GM23338 (cell line): ENCODE results near the gene BCL2. TPM values are rescaled to one million over a fixed set of nuclear protein-coding genes. Genes with fewer than 3 reads are reported as not detected.

Source experiments
- ATAC-seq: fragments of 200-7000 bp; cut with Tn5 transposase; 3 replicates; pipeline ENCODE4 v1.9.1; 2020
- DNase-seq: peaks from one replicate; pipeline ENCODE4 v3.0.0-alpha.2; 2015; ENCODE audit warnings: low spot score
- H2AFZ ChIP-seq: fragments of 200-600 bp; sonication (generic); 2 replicates; pipeline ENCODE4 v1.8.0; 2016; ENCODE audit warnings: antibody characterized with exemption, mild to moderate bottlenecking, moderate library complexity
- H3F3A ChIP-seq: fragments of 200-600 bp; sonication (generic); replicated peaks from 2 replicates; pipeline ENCODE4 v1.8.0; 2017; ENCODE audit warnings: antibody characterized with exemption, mixed run types, low read depth
- H3K27ac ChIP-seq: fragments of 200-600 bp; sonication (generic); 2 replicates; pipeline ENCODE4 v1.6.1; 2016; ENCODE audit warnings: low read depth
- H3K27me3 ChIP-seq: fragments of 200-600 bp; sonication (generic); 2 replicates; pipeline ENCODE4 v1.8.0; 2016; ENCODE audit warnings: mild to moderate bottlenecking, mixed run types, moderate library complexity; ENCODE audit not compliant: insufficient read depth
- H3K36me3 ChIP-seq: fragments of 200-600 bp; sonication (generic); 2 replicates; pipeline ENCODE4 v1.8.0; 2016; ENCODE audit warnings: mild to moderate bottlenecking; ENCODE audit not compliant: insufficient read depth
- H3K4me1 ChIP-seq: fragments of 200-600 bp; sonication (generic); 2 replicates; pipeline ENCODE4 v1.8.0; 2016; ENCODE audit warnings: mild to moderate bottlenecking, moderate library complexity; ENCODE audit not compliant: insufficient read depth
- H3K4me2 ChIP-seq: fragments of 200-600 bp; sonication (generic); 2 replicates; pipeline ENCODE4 v1.7.1; 2017; ENCODE audit warnings: mixed run types
- H3K4me3 ChIP-seq: fragments of 200-600 bp; sonication (generic); 2 replicates; pipeline ENCODE4 v1.6.1; 2016; ENCODE audit warnings: mixed run types
- H3K79me2 ChIP-seq: fragments of 200-600 bp; sonication (generic); replicated peaks from 2 replicates; pipeline ENCODE4 v1.8.0; 2017; ENCODE audit warnings: mild to moderate bottlenecking; ENCODE audit not compliant: insufficient read depth
- H3K9me2 ChIP-seq: fragments of 200-600 bp; sonication (generic); 2 replicates; pipeline ENCODE4 v1.8.0; 2017; ENCODE audit not compliant: insufficient read depth
- H4K20me1 ChIP-seq: fragments of 200-600 bp; sonication (generic); replicated peaks from 2 replicates; pipeline ENCODE4 v1.8.0; 2017; ENCODE audit warnings: mild to moderate bottlenecking; ENCODE audit not compliant: insufficient read depth
- H3K27ac Mint-ChIP-seq: 2 replicates; pipeline ENCODE4 v1.8.0; 2020; ENCODE audit warnings: inconsistent platforms, mild to moderate bottlenecking, moderate library complexity, mixed read lengths
- H3K27me3 Mint-ChIP-seq: 3 replicates; pipeline ENCODE4 v1.8.0; 2022; ENCODE audit warnings: low read depth, mild to moderate bottlenecking, moderate library complexity, mixed read lengths, inconsistent platforms; ENCODE audit not compliant: insufficient read depth, poor library complexity
- H3K36me3 Mint-ChIP-seq: 3 replicates; pipeline ENCODE4 v1.8.0; 2021; ENCODE audit warnings: low read depth, mild to moderate bottlenecking, inconsistent platforms, moderate library complexity, mixed read lengths
- H3K4me1 Mint-ChIP-seq: 3 replicates; pipeline ENCODE4 v1.8.0; 2020; ENCODE audit warnings: mild to moderate bottlenecking, inconsistent platforms, mixed read lengths
- H3K4me3 Mint-ChIP-seq: 3 replicates; pipeline ENCODE4 v1.8.0; 2021; ENCODE audit warnings: moderate library complexity, mild to moderate bottlenecking, inconsistent platforms, mixed read lengths
- H3K9me3 Mint-ChIP-seq: 3 replicates; pipeline ENCODE4 v1.8.0; 2020; ENCODE audit warnings: moderate library complexity, mild to moderate bottlenecking, inconsistent platforms, mixed read lengths
- CREB1 ChIP-seq: fragments of 250-450 bp; sonication (Bioruptor Pico); IDR thresholded peaks from 2 replicates; pipeline ENCODE4 v1.5.0; 2020; ENCODE audit warnings: low read depth, mild to moderate bottlenecking, moderate library complexity
- EZH2 ChIP-seq: fragments of 200-600 bp; sonication (generic); IDR thresholded peaks from one replicate; pipeline ENCODE4 v1.8.0; 2017; ENCODE audit warnings: antibody characterized with exemption, mild to moderate bottlenecking, low read depth; ENCODE audit not compliant: unreplicated experiment
- JUNB ChIP-seq: IDR thresholded peaks from one replicate; pipeline ENCODE4 v1.6.1; 2016; ENCODE audit warnings: antibody characterized with exemption; ENCODE audit not compliant: unreplicated experiment
- NANOG ChIP-seq: IDR thresholded peaks from 2 replicates; pipeline ENCODE4 v1.6.1; 2016; ENCODE audit warnings: antibody characterized with exemption, borderline replicate concordance
- POLR2AphosphoS5 ChIP-seq: IDR thresholded peaks from 2 replicates; pipeline ENCODE4 v1.6.1; 2016; ENCODE audit warnings: antibody characterized with exemption, low read depth
- STAT1 ChIP-seq: IDR thresholded peaks from one replicate; pipeline ENCODE4 v1.6.1; 2016; ENCODE audit warnings: antibody characterized with exemption; ENCODE audit not compliant: unreplicated experiment
- ZNF331 ChIP-seq: fragments of 250-450 bp; sonication (Bioruptor Pico); IDR thresholded peaks from 2 replicates; pipeline ENCODE4 v1.5.0; 2020; ENCODE audit warnings: low read depth, mild to moderate bottlenecking, moderate library complexity
- long read RNA-seq: library from polyadenylated mRNA; unstranded; transcript quantifications from one replicate; pipeline ENCODE4 v2.0.0, GENCODE V29; 2020; ENCODE audit not compliant: unreplicated experiment
- polyA plus RNA-seq: library from polyadenylated mRNA; unstranded; fragments of >200 nt; fragmentation: Nextera tagmentation; extraction: Ambion mirVana; gene quantifications from 2 replicates; pipeline ENCODE4 v1.2.1, GENCODE V29; 2016
- total RNA-seq: library from RNA; depleted of rRNA; stranded (reverse); fragments of >200 nt; shearing (Covaris generic); gene quantifications from 2 replicates; pipeline ENCODE4 v1.2.3, GENCODE V29; 2014; rRNA removed
- TF ChIP-seq, protein P1 (sequence below), 2 experiments: fragments of 200-600 bp in 1 of 2; sonication (generic) in 1 of 2; conservative IDR thresholded peaks; 2 replicates each; pipeline versions ENCODE4 v1.5.1 to v1.6.1; 2016 to 2017; ENCODE audit warnings: antibody characterized with exemption in 2 of 2, low read depth in 2 of 2, mild to moderate bottlenecking in 2 of 2, moderate library complexity in 1 of 2
- TF ChIP-seq, protein P2 (sequence below): IDR thresholded peaks from 2 replicates; pipeline ENCODE4 v1.6.1; 2016; ENCODE audit warnings: antibody characterized with exemption
- TF ChIP-seq, protein P3 (sequence below): IDR thresholded peaks from one replicate; pipeline ENCODE4 v1.6.1; 2018; ENCODE audit warnings: antibody characterized with exemption; ENCODE audit not compliant: unreplicated experiment

Gene BCL2
- 4.0 and 7.3 TPM in 2 replicates for total RNA-seq
- polyA plus RNA-seq, result 1.1 and 1.2 TPM in 2 replicates
- long read RNA-seq, result 0 reads

DNA sequence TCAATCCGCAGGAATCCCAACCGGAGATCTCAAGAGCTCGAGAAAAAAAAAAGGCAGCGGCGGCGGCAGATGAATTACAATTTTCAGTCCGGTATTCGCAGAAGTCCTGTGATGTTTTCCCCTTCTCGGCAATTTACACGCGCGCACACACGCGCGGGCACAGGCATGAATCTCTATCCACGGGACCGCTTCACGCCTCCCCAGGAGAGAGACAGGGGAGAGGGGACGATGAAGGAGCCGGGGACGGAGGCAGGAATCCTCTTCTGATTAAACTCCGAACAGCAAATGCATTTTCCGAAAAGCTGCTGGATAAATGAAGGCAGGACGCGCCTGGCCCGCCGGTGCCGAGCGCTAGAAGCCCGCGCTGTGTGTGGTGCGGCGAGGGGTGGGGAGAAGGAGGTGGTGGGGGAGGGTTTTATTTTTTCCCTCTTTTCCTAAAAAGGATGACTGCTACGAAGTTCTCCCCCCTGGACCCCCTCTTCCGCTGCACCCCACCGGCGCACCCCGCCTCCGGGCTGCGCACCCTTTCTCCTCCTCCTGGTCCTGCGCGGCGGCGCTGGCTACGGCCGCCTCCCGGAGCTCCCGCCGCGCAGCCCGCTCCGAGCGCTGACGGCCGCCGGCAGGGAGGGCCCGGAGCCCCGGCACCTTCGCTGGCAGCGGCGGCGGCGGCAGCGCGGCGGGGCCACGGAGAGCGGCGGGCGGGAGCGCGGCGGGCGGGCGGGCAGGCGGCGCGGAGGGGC, at the start of gene BCL2:
Gene BCL2, minus strand, starts transcription at position 387 of the 740 bp plus-strand sequence.
- Histone ChIP-seq H3K4me3 (peak within 1 kb of the TSS; percentile 93), H3K9me2 (no peaks in the 10 kb centered on the region), H3K27me3 (peaks cover 46% of the 10 kb centered on the region), H2AFZ (peak within 1 kb of the TSS; percentile 96), H3K27ac (no peak within 1 kb of the TSS), H3K36me3 (no peaks in the 10 kb centered on the region), H3K4me1 (peaks cover 27% of the 10 kb centered on the region), H3F3A (peaks cover 7% of the 10 kb centered on the region; the same call in 1 of the 2 replicates), H3K79me2 (no peaks in the 10 kb centered on the region), H3K4me2 (peak within 1 kb of the TSS; percentile 99), H4K20me1 (no peaks in the 10 kb centered on the region)
- ATAC-seq (peak; percentile 19), DNase-seq (peak; percentile 62)
- TF ChIP-seq POLR2AphosphoS5 (no peak), CREB1 (CRISPR knock-in tag) (no peak), EZH2 (no peak), ZNF331 (no peak), STAT1 (no peak), JUNB (no peak), NANOG (no peak)
- TF ChIP-seq, protein P1, sequence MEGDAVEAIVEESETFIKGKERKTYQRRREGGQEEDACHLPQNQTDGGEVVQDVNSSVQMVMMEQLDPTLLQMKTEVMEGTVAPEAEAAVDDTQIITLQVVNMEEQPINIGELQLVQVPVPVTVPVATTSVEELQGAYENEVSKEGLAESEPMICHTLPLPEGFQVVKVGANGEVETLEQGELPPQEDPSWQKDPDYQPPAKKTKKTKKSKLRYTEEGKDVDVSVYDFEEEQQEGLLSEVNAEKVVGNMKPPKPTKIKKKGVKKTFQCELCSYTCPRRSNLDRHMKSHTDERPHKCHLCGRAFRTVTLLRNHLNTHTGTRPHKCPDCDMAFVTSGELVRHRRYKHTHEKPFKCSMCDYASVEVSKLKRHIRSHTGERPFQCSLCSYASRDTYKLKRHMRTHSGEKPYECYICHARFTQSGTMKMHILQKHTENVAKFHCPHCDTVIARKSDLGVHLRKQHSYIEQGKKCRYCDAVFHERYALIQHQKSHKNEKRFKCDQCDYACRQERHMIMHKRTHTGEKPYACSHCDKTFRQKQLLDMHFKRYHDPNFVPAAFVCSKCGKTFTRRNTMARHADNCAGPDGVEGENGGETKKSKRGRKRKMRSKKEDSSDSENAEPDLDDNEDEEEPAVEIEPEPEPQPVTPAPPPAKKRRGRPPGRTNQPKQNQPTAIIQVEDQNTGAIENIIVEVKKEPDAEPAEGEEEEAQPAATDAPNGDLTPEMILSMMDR (conservative IDR thresholded peaks at IDR 0.05; ENCODE audit: low read depth in 2 of 2), result no peak
- TF ChIP-seq, protein P2, sequence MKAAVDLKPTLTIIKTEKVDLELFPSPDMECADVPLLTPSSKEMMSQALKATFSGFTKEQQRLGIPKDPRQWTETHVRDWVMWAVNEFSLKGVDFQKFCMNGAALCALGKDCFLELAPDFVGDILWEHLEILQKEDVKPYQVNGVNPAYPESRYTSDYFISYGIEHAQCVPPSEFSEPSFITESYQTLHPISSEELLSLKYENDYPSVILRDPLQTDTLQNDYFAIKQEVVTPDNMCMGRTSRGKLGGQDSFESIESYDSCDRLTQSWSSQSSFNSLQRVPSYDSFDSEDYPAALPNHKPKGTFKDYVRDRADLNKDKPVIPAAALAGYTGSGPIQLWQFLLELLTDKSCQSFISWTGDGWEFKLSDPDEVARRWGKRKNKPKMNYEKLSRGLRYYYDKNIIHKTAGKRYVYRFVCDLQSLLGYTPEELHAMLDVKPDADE, result no peak
- TF ChIP-seq, protein P3, sequence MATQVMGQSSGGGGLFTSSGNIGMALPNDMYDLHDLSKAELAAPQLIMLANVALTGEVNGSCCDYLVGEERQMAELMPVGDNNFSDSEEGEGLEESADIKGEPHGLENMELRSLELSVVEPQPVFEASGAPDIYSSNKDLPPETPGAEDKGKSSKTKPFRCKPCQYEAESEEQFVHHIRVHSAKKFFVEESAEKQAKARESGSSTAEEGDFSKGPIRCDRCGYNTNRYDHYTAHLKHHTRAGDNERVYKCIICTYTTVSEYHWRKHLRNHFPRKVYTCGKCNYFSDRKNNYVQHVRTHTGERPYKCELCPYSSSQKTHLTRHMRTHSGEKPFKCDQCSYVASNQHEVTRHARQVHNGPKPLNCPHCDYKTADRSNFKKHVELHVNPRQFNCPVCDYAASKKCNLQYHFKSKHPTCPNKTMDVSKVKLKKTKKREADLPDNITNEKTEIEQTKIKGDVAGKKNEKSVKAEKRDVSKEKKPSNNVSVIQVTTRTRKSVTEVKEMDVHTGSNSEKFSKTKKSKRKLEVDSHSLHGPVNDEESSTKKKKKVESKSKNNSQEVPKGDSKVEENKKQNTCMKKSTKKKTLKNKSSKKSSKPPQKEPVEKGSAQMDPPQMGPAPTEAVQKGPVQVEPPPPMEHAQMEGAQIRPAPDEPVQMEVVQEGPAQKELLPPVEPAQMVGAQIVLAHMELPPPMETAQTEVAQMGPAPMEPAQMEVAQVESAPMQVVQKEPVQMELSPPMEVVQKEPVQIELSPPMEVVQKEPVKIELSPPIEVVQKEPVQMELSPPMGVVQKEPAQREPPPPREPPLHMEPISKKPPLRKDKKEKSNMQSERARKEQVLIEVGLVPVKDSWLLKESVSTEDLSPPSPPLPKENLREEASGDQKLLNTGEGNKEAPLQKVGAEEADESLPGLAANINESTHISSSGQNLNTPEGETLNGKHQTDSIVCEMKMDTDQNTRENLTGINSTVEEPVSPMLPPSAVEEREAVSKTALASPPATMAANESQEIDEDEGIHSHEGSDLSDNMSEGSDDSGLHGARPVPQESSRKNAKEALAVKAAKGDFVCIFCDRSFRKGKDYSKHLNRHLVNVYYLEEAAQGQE, result no peak
- H3K36me3 Mint-ChIP-seq, result no peaks in the 10 kb centered on the region; the same call in 2 of the 3 replicates
- peaks cover 25% of the 10 kb centered on the region for H3K4me1 Mint-ChIP-seq
- H3K9me3 Mint-ChIP-seq, result no peaks in the 10 kb centered on the region; the same call in 2 of the 3 replicates
- peaks cover 31% of the 10 kb centered on the region for H3K27me3 Mint-ChIP-seq
- peak within 1 kb of the TSS; percentile 87 for H3K27ac Mint-ChIP-seq
- H3K4me3 Mint-ChIP-seq, result peak within 1 kb of the TSS; percentile 92
